Gastrocnemius medialis (tissue), 4 donors: ENCODE data around the gene IQSEC1.

Experiments used
- CTCF ChIP-seq, 5 experiments: fragments of 450-650 bp in 3 of 5; fragments of 200-600 bp in 2 of 5; sonication (generic) in 2 of 5; IDR thresholded peaks in 4 of 5; conservative IDR thresholded peaks in 1 of 5; 1 replicate in 4 of 5; 2 replicates in 1 of 5; pipeline ENCODE4 v1.5.1; 2016 to 2019; ENCODE audit warnings: antibody characterized with exemption in 5 of 5, mild to moderate bottlenecking in 3 of 5, moderate library complexity in 3 of 5
- POLR2A ChIP-seq, 2 donors: fragments of 450-650 bp; IDR thresholded peaks; one replicate each; pipeline ENCODE4 v1.6.1; 2017; ENCODE audit warnings: antibody characterized with exemption in 2 of 2, mild to moderate bottlenecking in 2 of 2, moderate library complexity in 2 of 2

- no peak for TF ChIP-seq CTCF (IDR thresholded peaks at IDR 0.05 in 4 of 5, conservative IDR thresholded peaks at IDR 0.05 in 1 of 5)
- no peak for TF ChIP-seq POLR2A (IDR thresholded peaks at IDR 0.05)
Observed at GRCh38 chr3:13083898-13084297, 10.7 kb upstream of the IQSEC1 start.
